K562 (cell line): ENCODE data around the gene SUOX.

ENCODE experiments used
- MYNN ChIP-seq, 2 experiments: sonication (generic); formaldehyde crosslinking in 1 of 2; IDR thresholded peaks; 2 replicates each; pipeline versions ENCODE4 v1.5.0 to v1.6.1; 2016 to 2020; ENCODE audit warnings: antibody characterized with exemption in 1 of 2, missing genetic modification reagents in 1 of 2
- POLR2AphosphoS5 ChIP-seq: IDR thresholded peaks from 2 replicates; pipeline ENCODE4 v1.6.1; 2011; ENCODE audit warnings: mild to moderate bottlenecking, low read depth, low read length, moderate library complexity; ENCODE audit not compliant: control insufficient read depth, insufficient read depth
- SMAD4 ChIP-seq: fragments of 250-450 bp; sonication (Bioruptor Pico); conservative IDR thresholded peaks from 2 replicates; pipeline ENCODE4 v1.8.0; 2021; ENCODE audit warnings: inconsistent platforms, mild to moderate bottlenecking, moderate library complexity
- SMARCA4 ChIP-seq: fragments of 450-650 bp; IDR thresholded peaks from 2 replicates; pipeline ENCODE4 v1.6.1; 2016
- SPI1 ChIP-seq: IDR thresholded peaks from 2 replicates; pipeline ENCODE4 v1.6.1; 2011; ENCODE audit warnings: low read depth, low read length, control low read depth, borderline replicate concordance
- TCF7 ChIP-seq: sonication (generic); IDR thresholded peaks from 2 replicates; pipeline ENCODE4 v1.6.1; 2016; ENCODE audit warnings: antibody characterized with exemption, borderline replicate concordance
- TEAD4 ChIP-seq, 2 experiments: sonication (generic) in 1 of 2; formaldehyde crosslinking in 1 of 2; IDR thresholded peaks; 2 replicates each; pipeline versions ENCODE4 v1.6.1 to v1.8.0; 2012 to 2022; ENCODE audit warnings: borderline replicate concordance in 1 of 2, inconsistent platforms in 1 of 2, low read length in 1 of 2, mild to moderate bottlenecking in 1 of 2, missing genetic modification reagents in 1 of 2
- YY1 ChIP-seq, 3 experiments: IDR thresholded peaks; 2 replicates each; pipeline ENCODE4 v1.6.1; 2011; ENCODE audit warnings: low read length in 2 of 3, mild to moderate bottlenecking in 2 of 3, moderate library complexity in 2 of 3, borderline replicate concordance in 1 of 3, control low read depth in 1 of 3, low read depth in 1 of 3; ENCODE audit not compliant: insufficient read depth in 3 of 3, insufficient replicate concordance in 2 of 3, control insufficient read depth in 1 of 3, insufficient read length in 1 of 3; ENCODE audit errors: extremely low read depth in 1 of 3
- ZBTB2 ChIP-seq: fragments of 450-650 bp; IDR thresholded peaks from 2 replicates; pipeline ENCODE4 v1.6.1; 2016; ENCODE audit warnings: antibody characterized with exemption
- ZFP36 ChIP-seq: fragments of 150-350 bp; IDR thresholded peaks from 2 replicates; pipeline ENCODE4 v1.6.1; 2018; ENCODE audit warnings: low read length, low read depth; ENCODE audit not compliant: partially characterized antibody
- ZFX ChIP-seq: sonication (generic); formaldehyde crosslinking; IDR thresholded peaks from 2 replicates; pipeline ENCODE4 v1.8.0; 2022; ENCODE audit warnings: mild to moderate bottlenecking, missing genetic modification reagents, moderate library complexity
- ZNF57 ChIP-seq: fragments of 450-650 bp; formaldehyde crosslinking; IDR thresholded peaks from 2 replicates; pipeline ENCODE4 v1.4.0; 2020; ENCODE audit warnings: mild to moderate bottlenecking, moderate library complexity
- TF ChIP-seq, protein P1 (sequence below): fragments of 250-450 bp; sonication (Bioruptor Pico); IDR thresholded peaks from 2 replicates; pipeline ENCODE4 v1.9.0; 2021; ENCODE audit warnings: mild to moderate bottlenecking, inconsistent platforms
- TF ChIP-seq, protein P2 (sequence below), 3 experiments: IDR thresholded peaks in 2 of 3; conservative IDR thresholded peaks in 1 of 3; 2 replicates each; pipeline ENCODE4 v1.5.1; 2011 to 2012; ENCODE audit warnings: low read length in 3 of 3, mild to moderate bottlenecking in 3 of 3, control low read depth in 2 of 3, improper control_type of control experiment in 1 of 3, inconsistent platforms in 1 of 3, low read depth in 1 of 3, mixed read lengths in 1 of 3, moderate library complexity in 1 of 3; ENCODE audit not compliant: insufficient read depth in 2 of 3

DNA sequence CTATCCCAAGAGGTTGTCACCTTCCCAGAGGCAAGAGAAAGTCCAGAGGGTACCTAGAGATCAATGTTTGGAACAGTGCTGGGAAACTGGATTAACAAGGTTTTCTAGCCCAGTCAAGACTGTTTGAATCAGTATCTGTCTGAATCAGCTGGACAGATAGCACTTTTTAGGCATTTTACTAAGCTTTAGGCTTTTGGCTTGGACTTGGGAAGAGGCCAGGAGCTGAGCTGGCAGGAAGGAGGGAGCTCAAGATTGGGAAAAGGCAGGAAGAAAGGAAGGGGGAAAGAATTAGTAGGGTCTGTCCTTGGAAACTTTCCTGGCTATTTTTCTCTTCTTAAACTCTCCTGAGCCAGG, 32.1 kb downstream of the SUOX start:
- no peak for TF ChIP-seq ZBTB2
- no peak for TF ChIP-seq POLR2AphosphoS5
- TF ChIP-seq SMARCA4 = no peak
- TF ChIP-seq, protein P1, sequence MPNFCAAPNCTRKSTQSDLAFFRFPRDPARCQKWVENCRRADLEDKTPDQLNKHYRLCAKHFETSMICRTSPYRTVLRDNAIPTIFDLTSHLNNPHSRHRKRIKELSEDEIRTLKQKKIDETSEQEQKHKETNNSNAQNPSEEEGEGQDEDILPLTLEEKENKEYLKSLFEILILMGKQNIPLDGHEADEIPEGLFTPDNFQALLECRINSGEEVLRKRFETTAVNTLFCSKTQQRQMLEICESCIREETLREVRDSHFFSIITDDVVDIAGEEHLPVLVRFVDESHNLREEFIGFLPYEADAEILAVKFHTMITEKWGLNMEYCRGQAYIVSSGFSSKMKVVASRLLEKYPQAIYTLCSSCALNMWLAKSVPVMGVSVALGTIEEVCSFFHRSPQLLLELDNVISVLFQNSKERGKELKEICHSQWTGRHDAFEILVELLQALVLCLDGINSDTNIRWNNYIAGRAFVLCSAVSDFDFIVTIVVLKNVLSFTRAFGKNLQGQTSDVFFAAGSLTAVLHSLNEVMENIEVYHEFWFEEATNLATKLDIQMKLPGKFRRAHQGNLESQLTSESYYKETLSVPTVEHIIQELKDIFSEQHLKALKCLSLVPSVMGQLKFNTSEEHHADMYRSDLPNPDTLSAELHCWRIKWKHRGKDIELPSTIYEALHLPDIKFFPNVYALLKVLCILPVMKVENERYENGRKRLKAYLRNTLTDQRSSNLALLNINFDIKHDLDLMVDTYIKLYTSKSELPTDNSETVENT = no peak
- TF ChIP-seq ZFP36 = no peak
- TF ChIP-seq, protein P2, sequence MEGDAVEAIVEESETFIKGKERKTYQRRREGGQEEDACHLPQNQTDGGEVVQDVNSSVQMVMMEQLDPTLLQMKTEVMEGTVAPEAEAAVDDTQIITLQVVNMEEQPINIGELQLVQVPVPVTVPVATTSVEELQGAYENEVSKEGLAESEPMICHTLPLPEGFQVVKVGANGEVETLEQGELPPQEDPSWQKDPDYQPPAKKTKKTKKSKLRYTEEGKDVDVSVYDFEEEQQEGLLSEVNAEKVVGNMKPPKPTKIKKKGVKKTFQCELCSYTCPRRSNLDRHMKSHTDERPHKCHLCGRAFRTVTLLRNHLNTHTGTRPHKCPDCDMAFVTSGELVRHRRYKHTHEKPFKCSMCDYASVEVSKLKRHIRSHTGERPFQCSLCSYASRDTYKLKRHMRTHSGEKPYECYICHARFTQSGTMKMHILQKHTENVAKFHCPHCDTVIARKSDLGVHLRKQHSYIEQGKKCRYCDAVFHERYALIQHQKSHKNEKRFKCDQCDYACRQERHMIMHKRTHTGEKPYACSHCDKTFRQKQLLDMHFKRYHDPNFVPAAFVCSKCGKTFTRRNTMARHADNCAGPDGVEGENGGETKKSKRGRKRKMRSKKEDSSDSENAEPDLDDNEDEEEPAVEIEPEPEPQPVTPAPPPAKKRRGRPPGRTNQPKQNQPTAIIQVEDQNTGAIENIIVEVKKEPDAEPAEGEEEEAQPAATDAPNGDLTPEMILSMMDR (IDR thresholded peaks at IDR 0.05 in 2 of 3, conservative IDR thresholded peaks at IDR 0.05 in 1 of 3; ENCODE audit: insufficient read depth in 2 of 3, low read depth in 1 of 3, low read length in 3 of 3) = no peak
- no peak for TF ChIP-seq TEAD4 (IDR thresholded peaks at IDR 0.05; ENCODE audit: low read length)
- no peak for TF ChIP-seq TEAD4 (CRISPR knock-in tag; IDR thresholded peaks at IDR 0.05; ENCODE audit: borderline replicate concordance)
- no peak for TF ChIP-seq SMAD4 (CRISPR knock-in tag)
- no peak for TF ChIP-seq YY1 (IDR thresholded peaks at IDR 0.05; ENCODE audit: borderline replicate concordance in 1 of 3, control insufficient read depth in 1 of 3, extremely low read depth in 1 of 3, insufficient read depth in 3 of 3, insufficient read length in 1 of 3, insufficient replicate concordance in 2 of 3, low read depth in 1 of 3, low read length in 2 of 3)
- no peak for TF ChIP-seq SPI1
- TF ChIP-seq ZFX (CRISPR knock-in tag) = no peak
- no peak for TF ChIP-seq TCF7
- no peak for TF ChIP-seq MYNN (IDR thresholded peaks at IDR 0.05)
- TF ChIP-seq MYNN (CRISPR knock-in tag; IDR thresholded peaks at IDR 0.05) = no peak
- no peak for TF ChIP-seq ZNF57 (CRISPR knock-in tag)
